NCI-H2171 treated with DMSO at 0.1 percent for 48 hours (cell line): ENCODE measurements around the gene MATCAP1.
A peak's percentile ranks its signal among the peaks of the same experiment; 100 is the strongest.

Source experiments
- DNase-seq: peaks from one replicate; lab custom pipeline; 2025; lab: John Stamatoyannopoulos, UW

Gene MATCAP1

GRCh38 chr16:67156143-67156844 lies 27.5 kb downstream of the MATCAP1 start:
- DNase-seq = no peak

- DNase-seq = peak; percentile 63
Observed at GRCh38 chr16:67155295-67156142, 28.2 kb downstream of the MATCAP1 start.

- no peak for DNase-seq
Observed at GRCh38 chr16:67154578-67155294, 29.0 kb downstream of the MATCAP1 start.

- peak; percentile 12 for DNase-seq
Observed at GRCh38 chr16:67151431-67152097, 32.2 kb downstream of the MATCAP1 start.

- DNase-seq = peak; percentile 84
Observed at GRCh38 chr16:67150833-67151396, 32.8 kb downstream of the MATCAP1 start, which contains the start of gene B3GNT9. TSS of gene B3GNT9 (minus strand) at chr16:67150998. CDS start at chr16:67150485, 513 bp downstream.

- DNase-seq = peak; percentile 66
Observed at GRCh38 chr16:67150047-67150832, 33.5 kb downstream of the MATCAP1 start.

GRCh38 chr16:67149276-67150046 lies 34.3 kb downstream of the MATCAP1 start:
- DNase-seq = no peak

GRCh38 chr16:67148656-67149275 lies 35.0 kb downstream of the MATCAP1 start:
- DNase-seq = no peak

- DNase-seq = no peak
Observed at GRCh38 chr16:67148221-67148620, 35.5 kb downstream of the MATCAP1 start.

- DNase-seq = no peak
Observed at GRCh38 chr16:67147437-67148140, 36.2 kb downstream of the MATCAP1 start.

- DNase-seq = no peak
Observed at GRCh38 chr16:67146523-67147357, 37.0 kb downstream of the MATCAP1 start.

GRCh38 chr16:67145746-67146145 lies 38.0 kb downstream of the MATCAP1 start:
- no peak for DNase-seq

GRCh38 chr16:67144943-67145342 lies 38.8 kb downstream of the MATCAP1 start:
- no peak for DNase-seq

- DNase-seq = no peak
Observed at GRCh38 chr16:67142342-67142741, 41.4 kb downstream of the MATCAP1 start.

GRCh38 chr16:67141391-67141790 lies 42.4 kb downstream of the MATCAP1 start:
- DNase-seq = no peak

GRCh38 chr16:67137605-67138004 lies 46.2 kb downstream of the MATCAP1 start:
- peak; percentile 46 for DNase-seq

- DNase-seq = no peak
Observed at GRCh38 chr16:67129422-67129821, 54.3 kb downstream of the MATCAP1 start.

GRCh38 chr16:67128887-67129286 lies 54.9 kb downstream of the MATCAP1 start:
- DNase-seq = no peak
